Neural crest cell (in vitro differentiated cells): Measurements from ENCODE around the gene OR5K3. TPM values are rescaled to one million over a fixed set of nuclear protein-coding genes. Genes with fewer than 3 reads are reported as not detected.

Source experiments
- DNase-seq: peaks from one replicate; pipeline ENCODE4 v3.0.0; 2021; ENCODE audit warnings: low read depth, mixed read lengths, low spot score
- H3K27ac Mint-ChIP-seq: one replicate; pipeline ENCODE4 v1.8.0; 2021; ENCODE audit warnings: mild to moderate bottlenecking, mixed read lengths; ENCODE audit not compliant: unreplicated experiment
- H3K27me3 Mint-ChIP-seq: 2 replicates; pipeline ENCODE4 v1.8.0; 2021; ENCODE audit warnings: low read depth, mild to moderate bottlenecking, mixed read lengths
- H3K36me3 Mint-ChIP-seq: 2 replicates; pipeline ENCODE4 v1.8.0; 2021; ENCODE audit warnings: low read depth, mild to moderate bottlenecking, mixed read lengths
- H3K4me1 Mint-ChIP-seq: 2 replicates; pipeline ENCODE4 v1.8.0; 2021; ENCODE audit warnings: mixed read lengths
- H3K4me3 Mint-ChIP-seq: one replicate; pipeline ENCODE4 v1.8.0; 2021; ENCODE audit warnings: mild to moderate bottlenecking, mixed read lengths
- H3K9me3 Mint-ChIP-seq: 2 replicates; pipeline ENCODE4 v1.8.0; 2021; ENCODE audit warnings: mixed read lengths
- total RNA-seq: library from RNA; stranded (reverse); gene quantifications from 2 replicates; pipeline ENCODE4 v1.2.1, GENCODE V29; 2021
- TF ChIP-seq, protein P1 (sequence below): fragments of 200-600 bp; sonication (generic); conservative IDR thresholded peaks from 2 replicates; pipeline ENCODE4 v1.5.0; 2021; ENCODE audit warnings: antibody characterized with exemption, mild to moderate bottlenecking

The OR5K3 gene
- total RNA-seq, 1 donor from 2014 or later: not detected

GRCh38 chr3:98398513-98398912 is 8.0 kb downstream of the OR5K3 start:
- peaks cover 10% of the 10 kb centered on the region for H3K9me3 Mint-ChIP-seq
- no peaks in the 10 kb centered on the region for H3K4me1 Mint-ChIP-seq
- H3K27ac Mint-ChIP-seq: no peak overlapping the region
- peaks cover 12% of the 10 kb centered on the region for H3K27me3 Mint-ChIP-seq
- TF ChIP-seq, protein P1, sequence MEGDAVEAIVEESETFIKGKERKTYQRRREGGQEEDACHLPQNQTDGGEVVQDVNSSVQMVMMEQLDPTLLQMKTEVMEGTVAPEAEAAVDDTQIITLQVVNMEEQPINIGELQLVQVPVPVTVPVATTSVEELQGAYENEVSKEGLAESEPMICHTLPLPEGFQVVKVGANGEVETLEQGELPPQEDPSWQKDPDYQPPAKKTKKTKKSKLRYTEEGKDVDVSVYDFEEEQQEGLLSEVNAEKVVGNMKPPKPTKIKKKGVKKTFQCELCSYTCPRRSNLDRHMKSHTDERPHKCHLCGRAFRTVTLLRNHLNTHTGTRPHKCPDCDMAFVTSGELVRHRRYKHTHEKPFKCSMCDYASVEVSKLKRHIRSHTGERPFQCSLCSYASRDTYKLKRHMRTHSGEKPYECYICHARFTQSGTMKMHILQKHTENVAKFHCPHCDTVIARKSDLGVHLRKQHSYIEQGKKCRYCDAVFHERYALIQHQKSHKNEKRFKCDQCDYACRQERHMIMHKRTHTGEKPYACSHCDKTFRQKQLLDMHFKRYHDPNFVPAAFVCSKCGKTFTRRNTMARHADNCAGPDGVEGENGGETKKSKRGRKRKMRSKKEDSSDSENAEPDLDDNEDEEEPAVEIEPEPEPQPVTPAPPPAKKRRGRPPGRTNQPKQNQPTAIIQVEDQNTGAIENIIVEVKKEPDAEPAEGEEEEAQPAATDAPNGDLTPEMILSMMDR: no peak
- no peak overlapping the region for H3K4me3 Mint-ChIP-seq
- DNase-seq: no peak
- peaks cover 3% of the 10 kb centered on the region for H3K36me3 Mint-ChIP-seq

- H3K27me3 Mint-ChIP-seq: peaks cover 4% of the 10 kb centered on the region
- TF ChIP-seq, protein P1: no peak
- no peak for DNase-seq
- H3K4me1 Mint-ChIP-seq: no peaks in the 10 kb centered on the region
- H3K36me3 Mint-ChIP-seq: peaks cover 3% of the 10 kb centered on the region
- H3K27ac Mint-ChIP-seq: no peak overlapping the region
- no peak overlapping the region for H3K4me3 Mint-ChIP-seq
- H3K9me3 Mint-ChIP-seq: peaks cover 19% of the 10 kb centered on the region
These were observed 12.0 kb downstream of the OR5K3 start for GRCh38 chr3:98402507-98402906.

DNA sequence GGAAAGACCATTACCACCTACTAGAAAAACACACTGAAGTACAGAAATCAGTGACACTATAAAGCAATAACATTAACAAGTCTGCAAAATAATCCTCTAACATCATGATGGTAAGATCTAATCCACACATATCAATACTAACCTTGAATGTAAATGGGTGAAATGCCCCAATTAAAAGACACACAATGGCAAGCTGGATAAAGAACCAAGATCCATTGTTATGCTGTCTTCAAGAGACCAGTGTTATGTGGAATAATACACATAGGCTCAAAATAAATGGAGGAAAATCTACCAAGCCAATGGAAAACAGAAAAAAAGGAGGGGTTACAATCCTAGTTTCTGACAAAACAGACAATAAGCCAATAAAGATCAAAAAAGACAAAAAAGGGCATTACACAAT is 13.5 kb downstream of the OR5K3 start:
- DNase-seq: no peak
- peaks cover 13% of the 10 kb centered on the region for H3K9me3 Mint-ChIP-seq
- H3K4me3 Mint-ChIP-seq: no peak overlapping the region
- TF ChIP-seq, protein P1: no peak
- H3K27me3 Mint-ChIP-seq: peaks cover 4% of the 10 kb centered on the region
- peaks cover 3% of the 10 kb centered on the region for H3K36me3 Mint-ChIP-seq
- no peak overlapping the region for H3K27ac Mint-ChIP-seq
- no peaks in the 10 kb centered on the region for H3K4me1 Mint-ChIP-seq

- Mint-ChIP-seq H3K36me3 (peaks cover 3% of the 10 kb centered on the region), H3K27ac (no peak overlapping the region), H3K27me3 (peaks cover 4% of the 10 kb centered on the region), H3K9me3 (peaks cover 13% of the 10 kb centered on the region), H3K4me3 (no peak overlapping the region), H3K4me1 (no peaks in the 10 kb centered on the region)
- TF ChIP-seq, protein P1: no peak
- no peak for DNase-seq
These were observed 15.6 kb downstream of the OR5K3 start for GRCh38 chr3:98406034-98406433.

GRCh38 chr3:98432575-98432974 is 42.1 kb downstream of the OR5K3 start:
- no peak overlapping the region for H3K4me3 Mint-ChIP-seq
- no peaks in the 10 kb centered on the region for H3K4me1 Mint-ChIP-seq
- H3K9me3 Mint-ChIP-seq: peaks cover 17% of the 10 kb centered on the region
- H3K27ac Mint-ChIP-seq: no peak overlapping the region
- DNase-seq: no peak
- H3K27me3 Mint-ChIP-seq: peaks cover 3% of the 10 kb centered on the region
- no peaks in the 10 kb centered on the region for H3K36me3 Mint-ChIP-seq
- TF ChIP-seq, protein P1: no peak

- Mint-ChIP-seq H3K4me1 (no peaks in the 10 kb centered on the region), H3K4me3 (no peak overlapping the region), H3K27ac (no peak overlapping the region), H3K27me3 (peaks cover 3% of the 10 kb centered on the region), H3K9me3 (peaks cover 17% of the 10 kb centered on the region), H3K36me3 (no peaks in the 10 kb centered on the region)
- no peak for DNase-seq
- TF ChIP-seq, protein P1: no peak
These were observed 43.3 kb downstream of the OR5K3 start for GRCh38 chr3:98433764-98434163.
